MCF 10A (cell line): ENCODE data around the gene ATG7. TPM values are rescaled to one million over a fixed set of nuclear protein-coding genes. Genes with fewer than 3 reads are reported as not detected.
A peak's percentile ranks its signal among the peaks of the same experiment; 100 is the strongest.

Experiments used
- BruUV-seq: library from RNA; stranded (reverse); fragments of 400-500 nt; replicated peaks from 2 replicates; lab custom pipeline; 2021; lab: Mats Ljungman, UMichigan
- CTCF ChIA-PET: fragments of 300-600 bp; sonication (Branson Sonifier 250); formaldehyde crosslinking; extraction: SDS; loops from one replicate; lab custom pipeline; 2021; ENCODE audit warnings: antibody characterized with exemption, inconsistent platforms; lab: Yijun Ruan, JAX
- POLR2A ChIA-PET: fragments of 300-600, 350-650 bp; sonication (Branson Sonifier 250); formaldehyde crosslinking; extraction: SDS; loops from one replicate; lab custom pipeline; 2020; ENCODE audit warnings: antibody characterized with exemption, inconsistent platforms; lab: Yijun Ruan, JAX
- DNase-seq: peaks from one replicate; pipeline ENCODE4 v3.0.0-alpha.2; 2018; ENCODE audit not compliant: unreplicated experiment
- H3K27ac Mint-ChIP-seq: one replicate; pipeline ENCODE4 v1.8.0; 2022; ENCODE audit warnings: mild to moderate bottlenecking, low read depth, mixed read lengths; ENCODE audit not compliant: unreplicated experiment
- H3K27me3 Mint-ChIP-seq: one replicate; pipeline ENCODE4 v1.8.0; 2022; ENCODE audit warnings: mixed read lengths; ENCODE audit not compliant: insufficient read depth, unreplicated experiment
- H3K36me3 Mint-ChIP-seq: one replicate; pipeline ENCODE4 v1.8.0; 2022; ENCODE audit warnings: mild to moderate bottlenecking, moderate library complexity, mixed read lengths; ENCODE audit not compliant: insufficient read depth, unreplicated experiment
- H3K4me1 Mint-ChIP-seq: one replicate; pipeline ENCODE4 v1.8.0; 2022; ENCODE audit warnings: mixed read lengths; ENCODE audit not compliant: insufficient read depth, unreplicated experiment
- H3K4me3 Mint-ChIP-seq: one replicate; pipeline ENCODE4 v1.8.0; 2022; ENCODE audit warnings: mild to moderate bottlenecking, moderate library complexity, mixed read lengths; ENCODE audit not compliant: unreplicated experiment
- H3K9me3 Mint-ChIP-seq: one replicate; pipeline ENCODE4 v1.8.0; 2022; ENCODE audit warnings: mixed read lengths; ENCODE audit not compliant: unreplicated experiment
- CTCF ChIP-seq: fragments of 200-600 bp; IDR thresholded peaks from one replicate; pipeline ENCODE4 v1.8.0; 2022; ENCODE audit warnings: antibody characterized with exemption, mild to moderate bottlenecking; ENCODE audit not compliant: unreplicated experiment
- intact Hi-C: fragments of 100-400 bp; cut with micrococcal nuclease; formaldehyde crosslinking; loops from 2 replicates; pipeline ENCODE4 v1.14.1; 2022
- total RNA-seq: library from RNA; stranded (reverse); gene quantifications from 2 replicates; pipeline ENCODE4 v1.2.3, GENCODE V29; 2022

Gene ATG7
- total RNA-seq, 1 experiment from 2014 or later, result 54.0 TPM

DNA sequence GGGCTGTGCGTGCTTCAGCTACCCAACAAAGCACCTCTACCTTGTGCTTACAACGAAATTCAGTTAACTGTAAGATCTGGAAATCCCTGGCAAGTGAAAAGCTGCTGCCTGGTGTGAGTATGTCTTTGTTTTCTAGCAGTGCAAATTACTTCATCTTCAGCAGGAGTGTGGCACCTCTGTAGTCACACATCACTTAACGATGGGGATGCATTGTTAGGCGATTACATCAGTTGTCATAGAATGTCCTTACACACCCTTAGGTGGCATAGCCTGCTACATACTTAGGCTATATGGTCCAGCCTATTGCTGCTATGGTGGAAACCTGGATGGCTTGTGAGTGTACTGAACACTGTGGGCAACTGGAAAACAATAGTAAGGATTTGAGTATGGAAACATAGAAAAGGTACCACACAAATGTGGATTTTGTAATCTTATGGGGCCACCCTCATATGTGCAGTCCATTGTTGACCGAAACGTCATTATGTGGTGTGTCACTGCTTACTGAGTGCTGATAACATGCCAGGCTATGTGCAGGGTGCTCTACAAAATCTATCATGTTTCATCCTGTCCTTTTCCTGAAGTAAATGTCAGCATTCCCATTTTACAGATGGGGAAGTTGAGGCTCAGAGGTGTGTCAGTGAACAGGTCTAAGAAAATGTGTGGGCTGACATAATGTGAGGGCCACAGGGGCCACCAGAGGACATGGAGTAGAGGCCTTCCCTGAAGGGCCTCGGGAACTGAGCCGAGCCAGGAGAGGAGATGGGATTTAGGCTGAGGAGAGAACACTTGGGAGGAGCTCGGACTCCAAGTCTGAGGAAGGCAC lies 198.0 kb downstream of the ATG7 start:
- Mint-ChIP-seq H3K4me3 (no peak overlapping the region), H3K4me1 (no peaks in the 10 kb centered on the region), H3K9me3 (no peaks in the 10 kb centered on the region), H3K27ac (no peak overlapping the region), H3K27me3 (no peaks in the 10 kb centered on the region), H3K36me3 (peaks cover 23% of the 10 kb centered on the region)
- TF ChIP-seq CTCF, result no peak
- DNase-seq, result no peak
- CTCF ChIA-PET, result interaction anchor here (0.6 kb wide), 1 partner anchor 332 kb away, joined by 4 read pairs; no protein-coding TSS in a partner anchor
- intact Hi-C loops, result no loop called here
- no TSS peak for BruUV-seq
- POLR2A ChIA-PET, result interaction anchor here (1.3 kb wide), 1 partner anchor 9 kb away, joined by 4 read pairs; no protein-coding TSS in a partner anchor

DNA sequence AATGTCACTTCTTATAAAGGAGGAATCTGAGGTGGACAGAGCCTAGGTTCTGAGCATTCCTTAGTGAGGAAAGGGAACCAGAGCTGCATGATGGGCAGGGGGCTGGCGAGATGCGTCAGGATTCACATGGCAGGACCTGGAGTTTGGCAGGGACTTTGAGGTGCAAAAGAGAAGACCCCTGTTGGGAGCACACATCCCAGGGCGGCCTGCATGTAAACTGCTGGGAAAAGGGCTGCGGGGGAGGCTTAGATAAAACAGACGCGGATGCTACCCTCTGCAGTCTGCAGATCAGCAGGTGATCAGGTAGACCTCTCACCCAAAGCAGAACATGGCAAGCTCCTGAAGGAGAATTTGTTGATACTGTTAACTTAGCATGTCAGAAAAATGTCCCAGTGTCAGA lies 203.1 kb downstream of the ATG7 start:
- Mint-ChIP-seq H3K4me1 (peaks cover 25% of the 10 kb centered on the region), H3K4me3 (no peak overlapping the region), H3K27me3 (no peaks in the 10 kb centered on the region), H3K36me3 (peaks cover 7% of the 10 kb centered on the region), H3K9me3 (no peaks in the 10 kb centered on the region), H3K27ac (no peak overlapping the region)
- BruUV-seq, result no TSS peak
- intact Hi-C loops, result no loop called here
- CTCF ChIA-PET, result no interaction called here
- DNase-seq, result no peak
- TF ChIP-seq CTCF, result no peak
- POLR2A ChIA-PET, result no interaction called here

DNA sequence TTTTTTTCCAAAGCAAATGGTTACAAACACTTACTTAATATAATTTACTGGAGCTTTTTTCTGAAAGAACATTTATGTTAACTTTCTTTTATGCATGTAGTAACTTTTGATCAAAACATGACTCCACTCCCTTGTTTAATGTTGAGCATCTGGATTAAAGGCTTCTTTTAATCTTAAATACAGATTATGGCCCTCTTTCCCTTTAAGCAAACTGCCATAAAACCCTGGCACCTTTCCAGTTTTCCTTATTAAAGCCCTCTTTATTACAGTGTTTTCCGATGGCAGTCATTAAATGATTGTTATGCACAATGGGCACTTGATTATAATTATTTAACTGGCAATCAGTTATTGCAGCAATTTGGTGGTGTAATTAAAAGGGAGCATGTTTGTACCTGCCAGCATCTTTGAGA lies 204.5 kb downstream of the ATG7 start:
- Mint-ChIP-seq H3K9me3 (no peaks in the 10 kb centered on the region), H3K4me3 (no peak overlapping the region), H3K4me1 (peaks cover 25% of the 10 kb centered on the region), H3K27me3 (no peaks in the 10 kb centered on the region), H3K36me3 (peaks cover 7% of the 10 kb centered on the region), H3K27ac (no peak overlapping the region)
- TF ChIP-seq CTCF, result no peak
- DNase-seq, result no peak
- no TSS peak for BruUV-seq
- ChIA-PET CTCF (interaction anchor here (0.7 kb wide), 1 partner anchor 244 kb away, joined by 4 read pairs; no protein-coding TSS in a partner anchor), POLR2A (no interaction called here)
- intact Hi-C loops, result no loop called here

GRCh38 chr3:11477407-11477911 lies 205.3 kb downstream of the ATG7 start:
- DNase-seq, result peak; percentile 29
- no peaks in the 10 kb centered on the region for H3K27me3 Mint-ChIP-seq
- ChIA-PET POLR2A (interaction anchor here (1.0 to 2.3 kb wide), 2 partner anchors 22 to 97 kb away, joined by 3 to 7 read pairs; no protein-coding TSS in a partner anchor), CTCF (no interaction called here)
- peaks cover 25% of the 10 kb centered on the region for H3K4me1 Mint-ChIP-seq
- peaks cover 7% of the 10 kb centered on the region for H3K36me3 Mint-ChIP-seq
- H3K27ac Mint-ChIP-seq, result peak overlapping the region; percentile 71
- no TSS peak for BruUV-seq
- intact Hi-C loops, result no loop called here
- no peak for TF ChIP-seq CTCF
- H3K9me3 Mint-ChIP-seq, result no peaks in the 10 kb centered on the region
- H3K4me3 Mint-ChIP-seq, result no peak overlapping the region
